ENCODE data around the gene MAJIN. TPM values are rescaled to one million over a fixed set of nuclear protein-coding genes. Genes with fewer than 3 reads are reported as not detected.

Gene MAJIN
- polyA plus RNA-seq, 1 of the 3 experiments (the other 2 are of a cell fraction), result not detected

DNA sequence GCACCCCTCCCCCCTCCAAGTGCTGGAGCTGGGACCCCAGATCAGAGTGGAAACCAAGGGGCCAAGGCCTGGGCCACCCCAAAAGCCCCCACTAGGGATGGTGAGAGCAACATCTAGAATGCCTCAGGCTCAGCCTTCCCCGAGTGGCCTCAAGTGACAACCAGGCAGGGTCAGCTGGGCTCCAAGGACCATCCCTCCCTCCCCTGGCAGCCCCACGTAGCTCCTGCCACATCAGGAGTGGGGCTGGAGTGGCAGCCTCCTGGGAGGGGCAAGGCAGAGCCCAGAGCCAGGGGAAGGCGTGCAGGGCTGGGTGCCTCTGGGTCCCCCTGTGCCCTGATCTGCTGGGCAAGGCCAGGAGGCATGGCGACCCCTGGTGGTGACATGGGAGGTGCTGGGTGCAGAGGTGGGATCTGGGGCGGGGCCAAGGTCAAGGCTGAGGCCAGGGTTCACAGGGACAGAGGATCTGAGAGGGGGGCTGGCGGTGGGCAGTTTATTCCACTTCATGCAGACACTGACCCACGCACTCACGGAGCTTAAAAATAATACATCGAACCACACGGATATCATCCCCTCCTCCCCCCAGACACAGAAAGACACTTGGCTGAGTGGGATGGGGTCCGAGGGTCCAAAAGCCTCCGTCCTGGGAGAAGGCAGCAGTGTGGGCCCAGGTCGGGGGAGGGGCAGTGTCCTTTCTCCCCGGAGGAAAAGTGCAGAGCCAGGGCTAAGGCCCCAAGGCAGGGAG is 77.7 kb downstream of the MAJIN start (continued):
- no peak for TF ChIP-seq GATA2 (CRISPR knock-in tag; IDR thresholded peaks at IDR 0.05)
- TF ChIP-seq RCOR1 (IDR thresholded peaks at IDR 0.05; ENCODE audit: low read length), result no peak

- Histone ChIP-seq H3K4me3 (ENCODE audit: low read depth in 2 of 2, low read length in 1 of 2) (no peak overlapping the region), H3K9ac (no peak overlapping the region), H3K4me2 (no peak overlapping the region), H3K4me1 (ENCODE audit: control insufficient read depth in 1 of 2, insufficient read depth in 2 of 2, low read depth in 1 of 2, low read length in 1 of 2) (peaks cover 0 to 6% of the 10 kb centered on the region in 2 experiments; a peak in 1 of 4 replicates), H4K20me1 (ENCODE audit: insufficient read depth) (no peaks in the 10 kb centered on the region), H3K36me3 (replicated peaks in 1 of 2; ENCODE audit: control insufficient read depth in 1 of 2, insufficient read depth in 2 of 2, low read length in 1 of 2) (peaks cover 0 to 12% of the 10 kb centered on the region in 2 experiments), H2AFZ (ENCODE audit: low read depth) (no peak overlapping the region), H3F3A (replicated peaks; ENCODE audit: insufficient read depth) (no peaks in the 10 kb centered on the region), H3K27me3 (ENCODE audit: insufficient read depth) (no peaks in the 10 kb centered on the region), H3K9me3 (no peaks in the 10 kb centered on the region), H3K79me2 (ENCODE audit: insufficient read depth) (no peaks in the 10 kb centered on the region), H3K9me2 (no peaks in the 10 kb centered on the region), H3K27ac (ENCODE audit: low read depth in 2 of 2, low read length in 1 of 2) (no peak overlapping the region)
- DNase-seq, result no peak
- ChIA-PET POLR2A (no interaction called here), CTCF (interaction anchor here (0.6 to 26.7 kb wide), 32 partner anchors 8 to 219 kb away, joined by 3 to 530 read pairs (median 4); partner anchors contain the start of genes BATF2, CDC42BPG, EHD1 and PPP2R5B)
- 82% methylated on average over 19 of the region's 25 CpGs for WGBS (ENCODE audit: low lambda C conversion rate)
- TF ChIP-seq TAF1 (IDR thresholded peaks at IDR 0.05; ENCODE audit: borderline replicate concordance, low read depth, low read length) (no peak), FOXJ3 (CRISPR knock-in tag; IDR thresholded peaks at IDR 0.05) (no peak), GABPA (IDR thresholded peaks at IDR 0.05; ENCODE audit: low read depth) (no peak), MEF2A (IDR thresholded peaks at IDR 0.05; ENCODE audit: borderline replicate concordance, low read depth) (no peak), POLR2AphosphoS5 (IDR thresholded peaks at IDR 0.05; ENCODE audit: low read depth, low read length) (no peak), JUND (IDR thresholded peaks at IDR 0.05) (no peak), EP300 (IDR thresholded peaks at IDR 0.05; ENCODE audit: borderline replicate concordance in 1 of 2, low read depth in 1 of 2, low read length in 1 of 2) (no peak), NFIC (IDR thresholded peaks at IDR 0.05; ENCODE audit: borderline replicate concordance) (no peak), RFX5 (IDR thresholded peaks at IDR 0.05; ENCODE audit: low read length) (no peak), TCF12 (IDR thresholded peaks at IDR 0.05) (no peak)
- TF ChIP-seq, protein P1, sequence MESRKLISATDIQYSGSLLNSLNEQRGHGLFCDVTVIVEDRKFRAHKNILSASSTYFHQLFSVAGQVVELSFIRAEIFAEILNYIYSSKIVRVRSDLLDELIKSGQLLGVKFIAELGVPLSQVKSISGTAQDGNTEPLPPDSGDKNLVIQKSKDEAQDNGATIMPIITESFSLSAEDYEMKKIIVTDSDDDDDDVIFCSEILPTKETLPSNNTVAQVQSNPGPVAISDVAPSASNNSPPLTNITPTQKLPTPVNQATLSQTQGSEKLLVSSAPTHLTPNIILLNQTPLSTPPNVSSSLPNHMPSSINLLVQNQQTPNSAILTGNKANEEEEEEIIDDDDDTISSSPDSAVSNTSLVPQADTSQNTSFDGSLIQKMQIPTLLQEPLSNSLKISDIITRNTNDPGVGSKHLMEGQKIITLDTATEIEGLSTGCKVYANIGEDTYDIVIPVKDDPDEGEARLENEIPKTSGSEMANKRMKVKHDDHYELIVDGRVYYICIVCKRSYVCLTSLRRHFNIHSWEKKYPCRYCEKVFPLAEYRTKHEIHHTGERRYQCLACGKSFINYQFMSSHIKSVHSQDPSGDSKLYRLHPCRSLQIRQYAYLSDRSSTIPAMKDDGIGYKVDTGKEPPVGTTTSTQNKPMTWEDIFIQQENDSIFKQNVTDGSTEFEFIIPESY (IDR thresholded peaks at IDR 0.05; ENCODE audit: borderline replicate concordance, low read depth), result no peak
These were observed 78.5 kb downstream of the MAJIN start for GRCh38 chr11:64893194-64894069.

Data from SK-N-SH (cell line).